Measurements from ENCODE around the gene ACAN. TPM values are rescaled to one million over a fixed set of nuclear protein-coding genes. Genes with fewer than 3 reads are reported as not detected.

ACAN gene
- total RNA-seq, 1 experiment from 2014 or later = 0.03 TPM

DNA sequence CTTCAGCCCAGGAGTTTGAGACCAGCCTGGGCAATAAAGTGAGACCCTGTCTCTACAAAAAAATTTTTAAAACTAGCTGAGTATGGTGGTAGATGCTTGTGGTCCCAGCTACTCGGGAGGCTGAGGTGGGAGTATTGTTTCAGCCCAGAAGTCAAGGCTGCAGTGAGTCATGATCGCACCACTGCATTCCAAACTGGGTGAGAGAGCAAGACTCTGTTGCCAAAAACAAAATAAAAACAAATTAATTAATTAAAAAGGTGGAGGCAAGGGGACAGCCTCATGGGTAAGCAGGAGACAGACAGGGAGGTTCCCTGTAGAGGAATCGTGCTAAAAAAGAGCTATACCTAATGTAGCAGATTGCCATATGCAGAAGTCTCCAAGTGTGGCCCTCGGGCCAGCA is 79.5 kb downstream of the ACAN start:
- no peak overlapping the region for H3K27ac ChIP-seq (ENCODE audit: low read length)
- intact Hi-C loops (cut with micrococcal nuclease; ENCODE audit: unreplicated experiment) = no loop called here

DNA sequence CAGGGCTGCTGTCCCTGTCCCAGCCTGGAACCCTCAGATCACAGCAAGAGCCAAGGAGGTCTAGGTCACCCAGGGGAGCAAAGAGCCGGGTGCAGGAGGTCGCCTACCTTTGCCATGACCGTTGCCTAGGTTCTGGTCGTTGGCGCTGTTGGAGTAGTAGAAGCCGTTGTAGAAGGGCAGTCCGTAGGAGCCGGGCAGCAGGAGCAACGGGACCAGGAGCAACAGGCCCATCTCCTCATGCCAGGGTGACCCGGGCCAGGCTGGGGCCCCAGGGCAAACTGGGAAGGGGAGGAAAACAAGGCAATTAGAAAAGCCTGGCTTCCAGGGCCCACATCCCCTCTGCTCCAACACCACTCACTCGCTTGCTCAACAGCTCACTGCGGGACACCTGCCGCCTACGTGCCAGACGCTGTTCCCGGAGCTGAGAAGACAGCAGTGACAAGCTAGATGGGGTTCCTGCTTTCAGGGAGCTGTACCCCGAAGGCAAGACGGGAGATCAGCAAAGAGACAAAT is 83.9 kb downstream of the ACAN start:
- ChIA-PET CTCF (no interaction called here), POLR2A (no interaction called here)
- Histone ChIP-seq H3K27me3 (ENCODE audit: control insufficient read depth, insufficient read depth, low read length) (no peaks in the 10 kb centered on the region), H3K27ac (ENCODE audit: low read length) (no peak overlapping the region), H3K4me3 (ENCODE audit: low read depth in 2 of 2, low read length in 2 of 2) (no peak overlapping the region), H3K9me3 (ENCODE audit: control insufficient read depth, insufficient read depth, low read depth, low read length) (no peaks in the 10 kb centered on the region), H3K4me1 (ENCODE audit: control insufficient read depth, insufficient read depth, low read length) (peaks cover 6% of the 10 kb centered on the region; the same call in 1 of the 2 replicates), H3K36me3 (ENCODE audit: control insufficient read depth, insufficient read depth, low read length) (no peaks in the 10 kb centered on the region)
- intact Hi-C loops (cut with micrococcal nuclease; ENCODE audit: unreplicated experiment) (no loop called here), in situ Hi-C loops (cut with HindIII; ENCODE audit: low pct_unique_long_range_greater_than_20kb, low sequenced_read_pairs) (no loop called here)
- ATAC-seq (no peak), DNase-seq (ENCODE audit: low read depth, low spot score) (no peak)
- no TSS peak for BruUV-seq (replicated peaks)
- TF ChIP-seq TCF7L2 (IDR thresholded peaks at IDR 0.05; ENCODE audit: low read depth, low read length) (no peak), SIN3A (IDR thresholded peaks at IDR 0.05; ENCODE audit: borderline replicate concordance, insufficient read depth, low read depth, low read length) (no peak), POLR2AphosphoS5 (IDR thresholded peaks at IDR 0.05; ENCODE audit: low read depth, low read length) (no peak)
- TF ChIP-seq, protein P1, sequence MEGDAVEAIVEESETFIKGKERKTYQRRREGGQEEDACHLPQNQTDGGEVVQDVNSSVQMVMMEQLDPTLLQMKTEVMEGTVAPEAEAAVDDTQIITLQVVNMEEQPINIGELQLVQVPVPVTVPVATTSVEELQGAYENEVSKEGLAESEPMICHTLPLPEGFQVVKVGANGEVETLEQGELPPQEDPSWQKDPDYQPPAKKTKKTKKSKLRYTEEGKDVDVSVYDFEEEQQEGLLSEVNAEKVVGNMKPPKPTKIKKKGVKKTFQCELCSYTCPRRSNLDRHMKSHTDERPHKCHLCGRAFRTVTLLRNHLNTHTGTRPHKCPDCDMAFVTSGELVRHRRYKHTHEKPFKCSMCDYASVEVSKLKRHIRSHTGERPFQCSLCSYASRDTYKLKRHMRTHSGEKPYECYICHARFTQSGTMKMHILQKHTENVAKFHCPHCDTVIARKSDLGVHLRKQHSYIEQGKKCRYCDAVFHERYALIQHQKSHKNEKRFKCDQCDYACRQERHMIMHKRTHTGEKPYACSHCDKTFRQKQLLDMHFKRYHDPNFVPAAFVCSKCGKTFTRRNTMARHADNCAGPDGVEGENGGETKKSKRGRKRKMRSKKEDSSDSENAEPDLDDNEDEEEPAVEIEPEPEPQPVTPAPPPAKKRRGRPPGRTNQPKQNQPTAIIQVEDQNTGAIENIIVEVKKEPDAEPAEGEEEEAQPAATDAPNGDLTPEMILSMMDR (IDR thresholded peaks at IDR 0.05) = no peak
- TF ChIP-seq, protein P2, sequence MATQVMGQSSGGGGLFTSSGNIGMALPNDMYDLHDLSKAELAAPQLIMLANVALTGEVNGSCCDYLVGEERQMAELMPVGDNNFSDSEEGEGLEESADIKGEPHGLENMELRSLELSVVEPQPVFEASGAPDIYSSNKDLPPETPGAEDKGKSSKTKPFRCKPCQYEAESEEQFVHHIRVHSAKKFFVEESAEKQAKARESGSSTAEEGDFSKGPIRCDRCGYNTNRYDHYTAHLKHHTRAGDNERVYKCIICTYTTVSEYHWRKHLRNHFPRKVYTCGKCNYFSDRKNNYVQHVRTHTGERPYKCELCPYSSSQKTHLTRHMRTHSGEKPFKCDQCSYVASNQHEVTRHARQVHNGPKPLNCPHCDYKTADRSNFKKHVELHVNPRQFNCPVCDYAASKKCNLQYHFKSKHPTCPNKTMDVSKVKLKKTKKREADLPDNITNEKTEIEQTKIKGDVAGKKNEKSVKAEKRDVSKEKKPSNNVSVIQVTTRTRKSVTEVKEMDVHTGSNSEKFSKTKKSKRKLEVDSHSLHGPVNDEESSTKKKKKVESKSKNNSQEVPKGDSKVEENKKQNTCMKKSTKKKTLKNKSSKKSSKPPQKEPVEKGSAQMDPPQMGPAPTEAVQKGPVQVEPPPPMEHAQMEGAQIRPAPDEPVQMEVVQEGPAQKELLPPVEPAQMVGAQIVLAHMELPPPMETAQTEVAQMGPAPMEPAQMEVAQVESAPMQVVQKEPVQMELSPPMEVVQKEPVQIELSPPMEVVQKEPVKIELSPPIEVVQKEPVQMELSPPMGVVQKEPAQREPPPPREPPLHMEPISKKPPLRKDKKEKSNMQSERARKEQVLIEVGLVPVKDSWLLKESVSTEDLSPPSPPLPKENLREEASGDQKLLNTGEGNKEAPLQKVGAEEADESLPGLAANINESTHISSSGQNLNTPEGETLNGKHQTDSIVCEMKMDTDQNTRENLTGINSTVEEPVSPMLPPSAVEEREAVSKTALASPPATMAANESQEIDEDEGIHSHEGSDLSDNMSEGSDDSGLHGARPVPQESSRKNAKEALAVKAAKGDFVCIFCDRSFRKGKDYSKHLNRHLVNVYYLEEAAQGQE (IDR thresholded peaks at IDR 0.05; ENCODE audit: insufficient read depth in 1 of 2, low read depth in 2 of 2, low read length in 1 of 2) = no peak

More for the DNA sequence above, 79.5 kb downstream of the ACAN start:
- ATAC-seq (no peak), DNase-seq (ENCODE audit: low read depth, low spot score) (no peak)
- no TSS peak for BruUV-seq (replicated peaks)
- Histone ChIP-seq H3K9me3 (ENCODE audit: control insufficient read depth, insufficient read depth, low read depth, low read length) (no peaks in the 10 kb centered on the region), H3K27me3 (ENCODE audit: control insufficient read depth, insufficient read depth, low read length) (no peaks in the 10 kb centered on the region), H3K4me1 (ENCODE audit: control insufficient read depth, insufficient read depth, low read length) (no peaks in the 10 kb centered on the region), H3K4me3 (ENCODE audit: low read depth in 2 of 2, low read length in 2 of 2) (no peak overlapping the region), H3K36me3 (ENCODE audit: control insufficient read depth, insufficient read depth, low read length) (peaks cover 4% of the 10 kb centered on the region)
- in situ Hi-C loops (cut with HindIII; ENCODE audit: low pct_unique_long_range_greater_than_20kb, low sequenced_read_pairs) = no loop called here
- TF ChIP-seq, protein P2 (IDR thresholded peaks at IDR 0.05; ENCODE audit: insufficient read depth in 1 of 2, low read depth in 2 of 2, low read length in 1 of 2) = no peak
- CTCF ChIA-PET = no interaction called here
- POLR2A ChIA-PET = no interaction called here

All from Panc1 (cell line).